Stimulated activated CD8-positive, alpha-beta memory T cell treated with anti-CD3 and anti-CD28 coated beads, Interleukin-4, amount 100 ng/mL, for 1 hour (primary cell): ENCODE data around the gene ATXN7L3.

ENCODE experiments used
- DNase-seq, 2 donors: peaks; one replicate each; pipeline ENCODE4 v3.0.0-alpha.2; 2020; ENCODE audit warnings: low read depth in 2 of 2, low spot score in 1 of 2

The ATXN7L3 gene

DNA sequence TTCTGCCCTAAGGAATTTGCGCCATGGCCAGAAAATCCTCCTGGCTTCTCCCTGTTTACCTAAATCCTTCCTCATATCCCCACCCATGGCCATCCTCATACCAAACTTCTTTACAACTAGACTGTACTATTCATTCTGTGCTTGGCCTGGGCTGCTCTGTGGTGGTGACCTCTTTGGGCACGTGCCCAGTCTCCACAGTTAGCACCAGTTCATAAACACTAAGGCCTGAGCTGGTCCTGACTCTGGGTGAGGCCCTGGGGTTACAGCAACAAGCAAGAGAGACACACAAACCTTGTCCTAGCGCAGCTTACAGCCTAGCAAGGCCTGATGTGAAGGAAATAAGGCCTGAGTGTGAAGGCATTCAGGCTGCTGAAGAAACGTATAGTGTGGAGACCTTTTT, 3.1 kb upstream of the ATXN7L3 start:
- DNase-seq = no peak

DNA sequence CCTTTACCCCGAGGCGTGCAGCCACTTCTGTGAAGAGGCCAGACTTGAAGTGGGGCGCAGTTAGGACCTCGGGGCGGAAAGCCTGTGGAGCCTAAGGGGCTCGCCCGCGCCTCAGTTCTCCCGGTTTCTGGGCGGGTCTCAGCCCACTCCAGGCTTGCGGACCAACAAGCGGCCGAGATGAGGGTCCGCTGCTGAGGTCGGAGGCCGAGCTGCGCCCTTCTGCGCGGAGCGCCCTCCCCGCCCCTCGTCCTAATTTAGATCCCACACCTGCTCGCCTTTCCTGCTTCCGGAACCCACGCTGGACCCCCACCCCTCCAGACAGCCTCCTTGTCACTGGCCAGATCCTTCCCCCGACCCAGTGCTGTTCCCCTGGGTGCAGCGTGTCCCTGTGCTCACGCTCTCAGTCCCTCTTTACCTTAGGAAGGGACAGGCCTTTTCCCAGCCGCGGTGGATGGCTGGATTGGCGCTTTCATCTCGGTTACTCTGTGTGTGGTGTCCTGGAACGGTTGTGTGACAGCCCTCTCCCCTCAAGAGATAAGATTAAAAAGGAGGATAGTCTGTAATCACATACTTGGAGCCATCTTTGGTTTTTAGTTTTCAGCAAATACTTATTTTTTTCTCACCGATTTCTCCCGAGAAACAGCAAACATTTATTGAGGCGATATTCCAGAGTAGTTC, 933 bp upstream of the ATXN7L3 start:
- no peak for DNase-seq

DNA sequence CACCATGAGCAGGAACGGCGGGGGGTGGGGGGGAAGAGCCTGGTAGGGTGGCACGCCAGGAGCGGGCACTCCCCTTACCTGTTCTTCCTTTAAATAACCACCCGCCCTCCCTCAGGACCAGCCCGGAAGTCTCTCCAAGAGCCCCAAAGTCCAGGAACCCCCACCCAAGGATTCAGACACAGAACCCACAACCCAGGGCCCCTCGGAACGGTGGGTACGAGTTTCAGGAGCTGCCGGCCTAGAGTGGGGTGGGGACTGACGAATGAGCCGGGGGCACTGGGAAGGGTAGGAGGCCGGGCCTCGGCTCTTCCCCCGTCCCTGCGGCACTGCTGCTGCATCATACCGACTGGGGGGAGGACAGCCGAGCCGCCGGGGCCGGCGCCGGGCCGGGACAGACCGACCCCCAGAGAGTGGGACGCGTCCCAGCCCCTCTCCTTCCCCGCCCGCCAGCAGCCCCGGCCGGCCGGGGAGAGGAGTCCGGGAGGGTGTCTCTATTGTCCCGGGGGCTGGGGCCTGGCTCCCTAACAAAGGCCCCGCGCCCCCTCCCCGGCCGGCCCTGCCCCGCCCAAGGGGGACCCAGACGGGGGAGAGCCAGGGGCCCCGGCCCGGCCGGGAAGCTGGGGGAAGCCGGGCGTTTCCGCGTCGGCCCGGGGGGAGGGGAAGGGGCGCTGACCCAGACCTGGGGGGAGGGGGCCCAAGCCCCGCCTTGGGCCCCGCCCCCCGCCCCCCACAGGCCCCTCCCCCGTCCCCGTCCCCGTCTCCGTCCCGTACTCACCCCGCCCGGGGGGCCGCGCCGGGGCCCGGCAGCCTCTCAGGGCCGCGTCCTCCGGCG, 747 bp downstream of the ATXN7L3 start:
- peak in 1 of 2 donors; percentile 26 for DNase-seq

GRCh38 chr17:44197980-44198720, 1.5 kb downstream of the ATXN7L3 start:
- peak in 1 of 2 donors; percentile 11 for DNase-seq

DNA sequence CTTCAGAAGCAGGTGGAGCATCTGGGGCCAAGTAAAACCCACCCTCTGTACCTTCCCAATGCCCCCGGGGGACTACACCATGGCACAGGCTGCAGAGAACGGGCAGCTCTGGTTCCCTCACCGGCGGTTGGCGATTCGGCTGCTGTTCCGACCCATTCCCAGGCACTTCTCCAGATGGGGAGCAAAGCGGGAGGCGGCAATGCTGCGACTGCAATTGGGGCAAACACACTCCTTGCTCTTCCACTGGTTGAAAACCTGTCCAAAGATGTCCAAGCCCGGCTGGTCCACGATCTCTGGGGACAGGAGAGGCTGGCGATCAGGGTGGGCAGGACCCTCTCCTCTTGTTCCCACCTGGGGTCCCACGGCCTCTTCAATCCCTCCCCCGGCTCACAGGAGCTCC, 2.6 kb downstream of the ATXN7L3 start:
- DNase-seq = no peak

- DNase-seq = no peak
Observed at GRCh38 chr17:44193326-44194084, 6.2 kb downstream of the ATXN7L3 start.

DNA sequence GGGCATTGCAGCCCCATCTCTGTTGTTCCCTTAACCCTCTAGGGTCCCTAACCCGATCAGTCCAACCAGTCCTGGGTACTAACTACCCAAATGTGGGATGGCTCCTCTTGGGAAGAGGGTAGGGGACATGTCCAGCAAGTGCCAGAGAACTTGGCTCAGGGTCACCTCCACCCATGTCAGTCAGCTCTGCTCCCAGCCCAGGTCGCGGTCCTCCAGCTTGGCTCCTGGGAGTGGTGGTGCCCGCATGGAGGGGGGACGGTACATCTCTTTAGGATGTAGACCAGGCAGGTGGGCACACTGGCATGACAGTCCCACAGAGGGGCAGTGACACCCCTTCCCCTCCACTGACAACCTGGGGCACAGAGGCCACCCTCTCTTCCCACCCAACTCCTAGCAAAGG, 6.9 kb downstream of the ATXN7L3 start:
- DNase-seq = no peak

- DNase-seq = no peak
Observed at GRCh38 chr17:44191941-44192496, 7.7 kb downstream of the ATXN7L3 start.

DNA sequence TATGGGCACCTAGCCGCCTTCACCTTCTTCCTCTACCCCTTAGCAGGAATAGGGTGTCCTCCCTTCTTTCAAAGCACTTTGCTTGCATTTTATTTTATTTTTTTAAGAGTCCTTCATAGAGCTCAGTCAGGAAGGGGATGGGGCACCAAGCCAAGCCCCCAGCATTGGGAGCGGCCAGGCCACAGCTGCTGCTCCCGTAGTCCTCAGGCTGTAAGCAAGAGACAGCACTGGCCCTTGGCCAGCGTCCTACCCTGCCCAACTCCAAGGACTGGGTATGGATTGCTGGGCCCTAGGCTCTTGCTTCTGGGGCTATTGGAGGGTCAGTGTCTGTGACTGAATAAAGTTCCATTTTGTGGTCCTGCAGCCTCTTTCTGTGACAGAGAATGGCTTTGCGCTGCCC, 8.3 kb downstream of the ATXN7L3 start:
- DNase-seq = no peak

GRCh38 chr17:44190481-44190880, 9.2 kb downstream of the ATXN7L3 start:
- DNase-seq = no peak

GRCh38 chr17:44188576-44189403, 10.9 kb downstream of the ATXN7L3 start:
- no peak for DNase-seq

DNA sequence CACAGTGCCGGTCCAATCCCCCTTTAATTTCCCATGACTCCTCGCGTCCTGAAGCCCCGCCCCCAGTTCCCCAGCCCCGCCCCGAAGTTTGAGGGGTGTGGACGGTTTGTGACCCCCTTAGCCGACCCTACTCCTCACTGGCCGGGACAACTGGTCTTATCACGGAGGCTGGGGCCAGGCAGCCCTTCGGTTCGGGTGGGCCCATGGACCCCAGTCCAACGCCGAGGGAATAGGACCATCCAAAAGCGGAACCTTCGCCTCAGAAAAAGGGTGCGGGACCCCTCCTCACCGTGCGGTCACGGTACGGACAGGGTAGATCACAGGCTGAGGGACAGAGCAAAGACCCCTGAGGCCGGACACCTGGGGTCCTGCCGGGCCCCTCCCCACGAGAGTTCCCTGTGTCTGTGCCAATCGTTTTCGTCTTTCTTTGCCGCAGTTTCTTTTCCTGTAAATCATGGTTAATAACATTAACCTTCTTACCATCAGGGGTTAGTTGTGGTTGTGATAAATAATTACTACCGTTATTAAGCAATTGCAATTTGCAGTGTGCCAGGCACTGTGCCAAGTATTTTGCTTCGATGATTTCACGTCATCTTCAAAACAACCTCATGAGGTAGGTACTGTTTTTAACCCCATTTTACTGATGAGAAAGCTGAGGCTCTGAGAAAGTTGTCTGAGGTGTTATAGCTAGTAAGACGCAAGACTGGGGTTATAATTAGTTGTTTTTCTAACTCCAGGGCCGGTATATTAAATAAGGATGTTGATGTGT, 12.4 kb downstream of the ATXN7L3 start:
- no peak for DNase-seq

DNA sequence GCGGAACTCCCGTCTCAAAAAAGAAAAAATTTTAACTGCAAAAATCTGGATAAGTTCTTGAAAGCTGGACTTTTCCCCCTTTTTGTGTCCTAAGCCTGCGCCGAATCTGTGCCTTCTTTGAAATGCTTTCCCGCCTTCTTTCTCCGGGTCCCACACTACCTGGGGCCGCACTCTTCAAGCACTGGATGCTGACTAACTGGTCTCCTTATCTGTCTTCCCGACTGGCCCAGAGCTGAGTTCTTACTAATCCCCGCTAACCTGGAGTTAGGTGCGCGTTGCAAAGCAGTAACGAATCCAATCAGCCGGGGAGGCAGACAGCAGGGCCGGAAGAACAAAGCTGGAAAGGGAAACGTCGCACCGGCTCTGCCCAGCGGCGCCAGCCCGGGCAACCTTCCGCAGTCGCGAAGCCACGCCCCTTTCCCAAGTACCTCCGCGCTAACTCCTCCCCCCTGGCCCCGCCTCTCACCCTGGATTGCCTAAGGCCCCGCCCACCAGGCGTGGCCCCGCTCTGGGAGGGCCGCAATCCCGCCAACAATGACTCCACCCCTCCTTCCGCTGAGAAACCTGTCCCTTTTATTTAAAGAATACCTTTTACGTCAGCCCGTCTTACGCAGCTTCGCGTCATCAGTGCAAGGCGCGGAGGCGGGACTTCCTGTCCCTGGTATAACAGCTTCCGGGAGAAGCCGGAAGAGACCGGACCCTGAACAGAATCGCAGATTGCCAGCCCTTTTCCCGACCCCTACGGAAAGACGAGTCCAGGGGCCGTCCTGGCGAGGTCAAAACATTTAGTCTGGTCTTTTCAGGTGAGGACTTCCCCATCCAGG, 13.2 kb downstream of the ATXN7L3 start, which contains the start of gene TMUB2:
TSS of gene TMUB2 (plus strand) at position 666 of the 824 bp plus-strand sequence. CDS start 737 bp downstream, outside the sequence.
- DNase-seq = peak; percentile 100

DNA sequence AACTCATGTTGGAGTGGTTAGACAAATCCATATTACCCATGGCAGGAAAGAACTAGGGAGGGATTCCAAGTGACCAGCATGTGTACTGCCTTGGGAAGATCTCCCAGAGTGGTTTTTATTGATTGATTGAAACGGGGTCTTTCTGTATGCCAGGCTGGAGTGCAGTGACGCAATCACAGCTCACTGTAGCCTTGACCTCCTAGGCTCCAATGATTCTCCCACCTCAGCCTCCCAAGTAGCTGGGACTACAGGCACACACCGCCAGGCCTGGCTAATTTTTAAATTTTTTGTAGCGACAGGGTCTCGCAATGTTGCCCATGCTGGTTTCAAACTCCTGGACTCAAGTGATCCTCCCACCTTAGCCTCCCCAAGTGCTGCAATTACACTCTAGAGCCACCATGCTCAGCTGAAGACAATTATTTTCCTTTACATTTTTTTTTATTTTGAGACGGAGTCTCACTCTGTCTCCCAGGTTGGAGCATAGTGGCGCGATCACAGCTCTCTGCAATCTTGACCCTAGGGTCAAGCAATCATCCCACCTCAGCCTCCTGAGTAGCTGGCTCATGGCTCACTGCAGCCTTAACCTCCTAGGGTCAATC, 15.4 kb downstream of the ATXN7L3 start:
- DNase-seq = no peak

DNA sequence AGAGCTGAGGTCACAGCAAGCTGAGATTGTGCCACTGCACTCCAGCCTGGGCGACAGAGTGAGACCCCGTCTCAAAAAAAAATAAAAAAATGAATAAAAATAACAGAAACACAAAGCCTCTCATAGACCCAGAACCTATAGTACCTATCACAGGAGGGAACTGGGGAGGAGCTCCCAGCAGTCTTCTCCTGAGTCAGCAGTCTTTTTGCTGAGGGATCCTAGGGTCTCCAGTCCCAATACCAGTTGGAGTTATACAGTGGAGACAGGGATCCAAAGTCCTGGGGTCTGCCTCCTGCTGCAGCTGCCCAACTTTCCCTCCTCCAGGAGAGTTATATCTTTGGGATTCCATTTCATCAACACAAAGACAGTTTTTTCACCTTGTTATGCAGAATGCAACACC, 16.7 kb downstream of the ATXN7L3 start:
- no peak for DNase-seq

GRCh38 chr17:44178133-44178532, 21.6 kb downstream of the ATXN7L3 start:
- no peak for DNase-seq

- DNase-seq = no peak
Observed at GRCh38 chr17:44177640-44178039, 22.0 kb downstream of the ATXN7L3 start.
